ENCODE data around the gene UNC5B. TPM values are rescaled to one million over a fixed set of nuclear protein-coding genes. Genes with fewer than 3 reads are reported as not detected.

The UNC5B gene
- total RNA-seq, 1 experiment from 2014 or later = 0.07 TPM

GRCh38 chr10:71241830-71242621 is 29.7 kb downstream of the UNC5B start:
- peaks cover 29% of the 10 kb centered on the region for H3K27me3 Mint-ChIP-seq (ENCODE audit: unreplicated experiment)
- CTCF ChIA-PET = interaction anchor here (1.3 kb wide), 1 partner anchor 26 kb away, joined by 3 read pairs; no protein-coding TSS in a partner anchor
- BruUV-seq (replicated peaks) = no TSS peak
- H3K4me3 Mint-ChIP-seq (ENCODE audit: low read depth, unreplicated experiment) = no peak overlapping the region
- intact Hi-C loops (cut with micrococcal nuclease; ENCODE audit: unreplicated experiment) = no loop called here
- TF ChIP-seq CTCF (IDR thresholded peaks at IDR 0.05; ENCODE audit: unreplicated experiment) = no peak
- H3K36me3 Mint-ChIP-seq (ENCODE audit: insufficient read depth, unreplicated experiment) = no peaks in the 10 kb centered on the region
- no peak for DNase-seq
- peaks cover 10% of the 10 kb centered on the region for H3K4me1 Mint-ChIP-seq (ENCODE audit: low read depth, unreplicated experiment)
- no peaks in the 10 kb centered on the region for H3K9me3 Mint-ChIP-seq (ENCODE audit: low read depth, unreplicated experiment)
- no peak overlapping the region for H3K27ac Mint-ChIP-seq (ENCODE audit: unreplicated experiment)

- Mint-ChIP-seq H3K9me3 (ENCODE audit: low read depth, unreplicated experiment) (no peaks in the 10 kb centered on the region), H3K4me3 (ENCODE audit: low read depth, unreplicated experiment) (no peak overlapping the region), H3K27me3 (ENCODE audit: unreplicated experiment) (peaks cover 23% of the 10 kb centered on the region), H3K4me1 (ENCODE audit: low read depth, unreplicated experiment) (peaks cover 14% of the 10 kb centered on the region), H3K36me3 (ENCODE audit: insufficient read depth, unreplicated experiment) (no peaks in the 10 kb centered on the region), H3K27ac (ENCODE audit: unreplicated experiment) (no peak overlapping the region)
- TF ChIP-seq CTCF (IDR thresholded peaks at IDR 0.05; ENCODE audit: unreplicated experiment) = peak; percentile 16
- no peak for DNase-seq
- BruUV-seq (replicated peaks) = no TSS peak
- CTCF ChIA-PET = no interaction called here
- intact Hi-C loops (cut with micrococcal nuclease; ENCODE audit: unreplicated experiment) = no loop called here
These were observed 30.2 kb downstream of the UNC5B start for GRCh38 chr10:71242622-71243009.

GRCh38 chr10:71243756-71244395 is 31.5 kb downstream of the UNC5B start:
- no peak for DNase-seq
- peaks cover 11% of the 10 kb centered on the region for H3K27me3 Mint-ChIP-seq (ENCODE audit: unreplicated experiment)
- H3K4me1 Mint-ChIP-seq (ENCODE audit: low read depth, unreplicated experiment) = peaks cover 14% of the 10 kb centered on the region
- TF ChIP-seq CTCF (IDR thresholded peaks at IDR 0.05; ENCODE audit: unreplicated experiment) = no peak
- intact Hi-C loops (cut with micrococcal nuclease; ENCODE audit: unreplicated experiment) = no loop called here
- no peaks in the 10 kb centered on the region for H3K9me3 Mint-ChIP-seq (ENCODE audit: low read depth, unreplicated experiment)
- CTCF ChIA-PET = interaction anchor here (0.5 kb wide), 1 partner anchor 307 kb away, joined by 7 read pairs; no protein-coding TSS in a partner anchor
- no peaks in the 10 kb centered on the region for H3K36me3 Mint-ChIP-seq (ENCODE audit: insufficient read depth, unreplicated experiment)
- no peak overlapping the region for H3K27ac Mint-ChIP-seq (ENCODE audit: unreplicated experiment)
- no TSS peak for BruUV-seq (replicated peaks)
- H3K4me3 Mint-ChIP-seq (ENCODE audit: low read depth, unreplicated experiment) = no peak overlapping the region

GRCh38 chr10:71244431-71245419 is 32.4 kb downstream of the UNC5B start:
- BruUV-seq (replicated peaks) = no TSS peak
- TF ChIP-seq CTCF (IDR thresholded peaks at IDR 0.05; ENCODE audit: unreplicated experiment) = no peak
- CTCF ChIA-PET = no interaction called here
- no peak for DNase-seq
- Mint-ChIP-seq H3K4me1 (ENCODE audit: low read depth, unreplicated experiment) (peaks cover 14% of the 10 kb centered on the region), H3K27me3 (ENCODE audit: unreplicated experiment) (peaks cover 11% of the 10 kb centered on the region), H3K27ac (ENCODE audit: unreplicated experiment) (no peak overlapping the region), H3K9me3 (ENCODE audit: low read depth, unreplicated experiment) (no peaks in the 10 kb centered on the region), H3K4me3 (ENCODE audit: low read depth, unreplicated experiment) (no peak overlapping the region), H3K36me3 (ENCODE audit: insufficient read depth, unreplicated experiment) (no peaks in the 10 kb centered on the region)
- intact Hi-C loops (cut with micrococcal nuclease; ENCODE audit: unreplicated experiment) = no loop called here
